Stimulated activated CD4-positive, alpha-beta T cell treated with anti-CD3 and anti-CD28 coated beads, Interleukin-1b, Interleukin-23, amount 100 ng/mL, for 1 hour (primary cell): ENCODE data around the gene ATXN1.
A peak's percentile ranks its signal among the peaks of the same experiment; 100 is the strongest.
"Not testable (repeated sequence)": the region's sequence is repeated elsewhere in the genome, so short reads cannot be mapped to it uniquely, and the experiment has no call there.

Experiments
- DNase-seq, 2 donors: peaks; one replicate each; pipeline ENCODE4 v3.0.0-alpha.2; 2020; ENCODE audit warnings: low read depth in 2 of 2

The ATXN1 gene

DNA sequence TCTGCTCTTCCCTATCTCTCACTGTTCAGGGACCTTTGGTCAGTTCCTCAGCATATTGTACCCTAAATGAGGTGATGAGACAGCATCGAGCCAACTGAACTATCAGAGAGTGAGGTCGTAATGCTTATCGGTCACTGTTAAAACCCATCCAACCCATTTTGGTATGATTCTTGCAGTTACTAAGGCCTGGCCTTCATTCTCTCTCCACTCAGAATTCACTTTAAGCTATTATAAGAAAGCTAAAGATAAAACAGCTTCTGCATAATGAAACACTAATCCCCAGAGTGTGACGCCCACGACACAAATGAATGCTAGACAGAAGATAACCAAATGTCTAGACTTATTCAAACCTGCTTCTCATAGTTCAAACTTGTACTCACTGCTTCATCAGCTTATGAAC, 347.1 kb downstream of the ATXN1 start:
- no peak for DNase-seq

DNA sequence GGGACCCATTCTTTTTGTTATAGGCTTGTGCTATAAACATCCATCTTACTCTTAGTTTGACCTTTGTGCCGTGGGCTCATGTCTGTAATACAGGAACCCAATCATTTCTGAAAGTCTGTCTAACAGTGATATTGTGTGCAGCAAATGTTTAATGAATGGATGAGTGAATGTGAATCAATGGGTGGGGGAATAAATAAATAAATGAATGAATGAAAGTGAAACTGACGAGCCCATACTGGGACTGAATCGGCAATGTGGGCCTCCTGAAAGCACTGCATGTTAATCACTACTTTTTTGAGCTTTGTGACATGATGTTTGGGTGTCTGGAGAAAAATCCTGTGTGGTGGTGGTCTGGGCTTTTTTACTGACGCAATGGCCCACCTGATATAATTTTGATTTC, 347.9 kb downstream of the ATXN1 start:
- DNase-seq: no peak

DNA sequence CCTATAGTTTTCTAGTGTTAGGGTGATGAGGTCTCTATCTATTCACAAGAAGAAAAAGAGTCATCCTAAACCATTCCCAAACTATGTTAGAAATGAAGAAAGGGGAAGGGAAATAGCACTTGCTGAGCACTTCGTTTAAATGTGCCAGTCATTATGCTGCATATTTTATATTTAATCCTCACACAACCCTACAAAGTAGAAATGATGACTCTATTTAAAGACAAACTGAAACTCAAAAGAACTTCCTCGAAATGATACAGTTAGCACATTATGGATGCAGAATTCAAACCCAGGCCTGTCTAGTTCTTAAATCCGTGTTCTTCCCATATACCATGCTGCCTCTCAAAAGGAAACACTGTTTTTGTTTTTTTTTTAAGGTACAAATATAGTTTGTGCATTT, 348.3 kb downstream of the ATXN1 start:
- DNase-seq: no peak

DNA sequence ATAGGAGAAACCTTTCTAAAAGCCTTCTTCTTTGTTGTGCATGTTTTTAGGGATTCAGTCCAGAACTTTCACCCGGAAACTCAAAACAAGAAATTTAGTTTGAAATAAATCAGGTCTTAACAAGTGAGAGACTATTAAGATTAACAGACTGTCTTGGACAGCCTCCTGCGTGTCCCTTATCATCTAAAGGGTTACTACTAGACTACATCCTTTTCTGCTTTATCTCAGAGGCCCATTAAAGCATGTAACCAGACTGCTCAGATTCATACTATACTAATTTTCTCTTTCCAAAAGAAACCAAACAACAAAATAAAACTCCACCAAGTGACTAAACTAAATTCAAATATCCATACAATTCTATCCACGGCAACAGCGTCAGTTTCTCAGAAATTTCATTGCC, 349.1 kb downstream of the ATXN1 start:
- DNase-seq: no peak

DNA sequence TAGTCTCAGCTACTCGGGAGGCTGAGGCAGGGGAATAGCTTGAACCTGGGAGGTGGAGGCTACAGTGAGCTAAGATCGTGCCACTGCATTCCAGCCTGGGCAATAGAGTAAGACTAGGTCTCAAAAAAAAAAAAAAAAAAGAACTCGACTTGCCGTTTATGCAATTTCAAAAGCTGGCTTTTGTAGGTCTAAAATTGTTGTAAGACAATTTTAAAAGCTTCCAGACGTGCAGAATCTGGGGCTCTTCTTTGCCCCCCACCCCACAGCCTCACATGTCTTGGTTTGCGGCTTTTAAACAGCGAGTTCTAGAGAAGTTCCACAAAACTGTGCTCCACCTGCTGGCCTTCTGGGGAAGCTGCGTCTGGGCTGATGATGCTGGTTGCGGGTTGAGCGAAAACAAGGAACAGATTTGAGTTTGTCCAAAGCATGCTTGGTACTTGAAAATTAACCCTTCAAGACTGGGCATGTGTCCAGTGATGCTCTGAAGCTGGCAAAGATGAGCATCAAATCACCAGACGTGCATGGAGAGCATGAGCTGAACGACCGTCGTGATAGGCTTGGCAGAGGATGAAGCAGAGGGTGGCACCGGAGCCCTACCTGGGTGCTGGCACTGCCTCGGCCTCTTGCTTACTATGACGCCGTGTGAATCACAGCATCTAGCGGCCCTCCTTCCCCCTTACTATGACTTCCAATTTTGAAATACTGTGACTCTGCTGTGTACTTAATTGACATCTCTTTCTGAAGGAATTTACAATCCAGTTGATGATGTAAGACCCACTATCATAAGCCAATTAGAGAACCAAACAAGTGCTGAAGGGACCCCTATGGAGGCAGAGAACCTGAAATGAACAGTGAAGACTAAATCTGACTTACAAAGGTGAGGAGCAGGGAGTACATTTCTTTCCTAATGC, 351.5 kb downstream of the ATXN1 start:
- peak in 1 of 2 donors; percentile 27 for DNase-seq

DNA sequence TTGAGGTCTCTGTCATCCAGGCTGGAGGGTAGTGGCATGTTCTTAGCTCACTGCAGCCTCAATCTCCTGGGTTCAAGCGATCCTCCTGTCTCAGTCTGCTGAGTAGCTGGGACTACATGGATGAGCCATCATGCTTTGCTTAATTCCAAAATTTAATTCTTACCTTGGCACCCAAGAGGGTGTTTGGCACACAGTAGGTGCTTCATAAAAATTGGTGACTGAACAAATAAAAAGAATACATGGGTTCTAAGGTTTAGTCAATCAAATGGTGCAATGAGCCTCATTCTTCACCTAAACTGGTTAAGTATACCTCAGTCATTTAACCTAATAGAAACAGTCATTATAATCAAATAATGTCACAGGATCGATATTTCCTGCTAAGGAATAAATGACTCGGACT, 352.5 kb downstream of the ATXN1 start:
- no peak for DNase-seq

DNA sequence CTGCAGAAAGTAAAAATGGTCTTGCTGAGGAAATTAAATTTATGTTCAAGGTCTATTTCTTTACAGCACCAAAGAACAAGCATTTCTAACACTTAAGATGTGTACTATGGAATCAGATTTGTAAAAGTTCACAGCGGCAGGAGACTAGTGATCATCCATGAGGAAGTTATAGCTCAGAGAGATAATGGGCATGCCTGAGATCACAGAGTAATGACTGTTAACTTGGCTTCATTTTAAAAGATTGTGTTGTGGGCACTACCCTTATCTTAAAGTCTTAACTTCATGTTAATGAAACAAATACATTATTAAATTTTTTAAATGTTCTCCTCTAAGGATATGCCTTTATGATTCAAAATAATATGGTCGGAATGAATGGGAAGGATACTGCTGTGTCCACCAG, 354.3 kb downstream of the ATXN1 start:
- DNase-seq: no peak

DNA sequence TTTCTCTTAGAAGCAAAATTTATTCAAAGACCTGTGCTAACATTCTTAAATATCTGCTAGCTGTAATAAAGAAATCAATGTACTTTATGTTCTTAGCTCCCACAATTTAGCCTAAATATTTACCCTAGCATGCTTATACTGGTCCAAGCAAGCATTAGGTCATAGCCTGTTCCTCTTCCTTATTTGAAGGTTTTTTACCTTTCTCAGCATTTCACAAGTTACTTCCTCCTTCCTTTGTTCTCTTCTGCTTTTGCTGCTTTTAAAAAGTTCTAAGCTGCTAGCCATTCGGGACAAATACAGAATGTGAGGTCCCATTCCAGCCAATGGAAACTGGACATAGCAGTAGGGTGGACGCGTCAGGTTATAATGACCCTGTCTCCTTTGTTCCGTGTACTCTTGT, 354.7 kb downstream of the ATXN1 start:
- not testable (repeated sequence) for DNase-seq

DNA sequence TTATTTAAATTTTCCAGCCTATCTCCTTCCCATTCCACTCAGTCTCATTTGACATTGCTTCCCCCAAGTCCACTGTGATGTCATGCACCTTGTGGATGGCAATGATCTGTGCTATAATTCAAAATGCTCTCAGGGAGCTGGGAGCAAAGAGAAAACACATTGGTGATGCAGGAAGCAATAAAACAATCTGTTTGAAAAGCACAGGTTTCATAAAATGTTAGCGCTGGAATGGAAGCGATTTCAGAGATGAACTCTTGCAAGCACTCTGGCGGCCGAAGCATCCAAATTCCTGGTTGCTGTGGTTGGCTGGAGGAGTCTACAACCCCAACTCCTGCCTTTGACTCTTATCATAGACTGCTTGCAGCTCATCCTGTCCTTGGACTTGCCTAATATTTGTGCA, 355.9 kb downstream of the ATXN1 start:
- no peak for DNase-seq

DNA sequence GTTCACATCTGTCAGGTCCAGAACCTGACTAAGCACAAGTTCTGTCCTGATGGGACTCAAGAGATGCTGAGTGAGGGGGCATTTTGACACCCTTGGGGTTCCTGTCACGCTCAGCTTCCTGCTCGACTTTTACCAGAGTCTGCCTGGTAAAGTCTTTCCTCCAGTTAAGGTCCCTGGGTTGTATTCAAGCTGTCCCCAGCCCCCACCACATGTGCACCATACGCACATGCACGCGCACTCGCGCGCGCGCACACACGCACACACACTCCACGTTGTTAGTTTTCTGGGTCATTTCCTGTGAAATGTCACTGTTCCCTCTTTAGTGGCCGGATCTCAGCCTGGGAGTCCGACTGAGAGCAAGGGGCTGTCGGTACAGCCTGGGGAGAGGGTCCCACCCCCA, 356.8 kb downstream of the ATXN1 start:
- no peak for DNase-seq

DNA sequence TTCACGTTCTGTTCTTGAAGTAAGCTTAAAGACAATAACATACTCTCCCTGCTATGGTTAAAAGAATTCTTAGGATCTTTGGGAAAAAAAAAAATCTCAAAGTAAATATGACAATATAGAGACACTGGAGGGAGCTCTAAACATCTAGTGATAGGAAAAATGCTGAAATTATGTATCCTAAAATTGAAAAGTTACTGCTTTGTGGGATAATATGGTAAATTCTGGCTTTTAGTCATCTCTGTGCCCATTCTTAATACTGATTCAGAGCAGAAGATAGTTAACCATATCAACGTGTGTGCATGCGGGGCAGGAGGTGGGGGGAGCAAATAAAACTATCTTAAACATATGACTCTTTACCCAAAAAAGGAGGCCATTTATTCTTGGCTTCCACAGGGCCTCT, 357.4 kb downstream of the ATXN1 start:
- no peak for DNase-seq

DNA sequence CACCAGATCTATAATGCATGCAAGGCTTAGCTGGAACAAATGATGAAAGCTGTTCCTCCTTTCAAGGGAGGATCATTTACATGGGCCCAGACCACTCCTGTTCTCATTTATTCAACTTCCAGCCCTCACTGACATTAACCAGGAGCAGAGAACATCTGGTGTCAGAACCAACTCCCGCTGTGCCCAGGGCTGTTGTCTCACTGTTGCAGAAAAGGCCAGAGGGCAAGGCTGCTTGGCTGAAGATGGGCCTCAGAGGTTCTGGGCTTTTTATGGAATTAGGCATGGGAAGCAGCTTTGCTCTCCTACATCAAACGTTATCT, 358.7 kb downstream of the ATXN1 start:
- no peak for DNase-seq

DNA sequence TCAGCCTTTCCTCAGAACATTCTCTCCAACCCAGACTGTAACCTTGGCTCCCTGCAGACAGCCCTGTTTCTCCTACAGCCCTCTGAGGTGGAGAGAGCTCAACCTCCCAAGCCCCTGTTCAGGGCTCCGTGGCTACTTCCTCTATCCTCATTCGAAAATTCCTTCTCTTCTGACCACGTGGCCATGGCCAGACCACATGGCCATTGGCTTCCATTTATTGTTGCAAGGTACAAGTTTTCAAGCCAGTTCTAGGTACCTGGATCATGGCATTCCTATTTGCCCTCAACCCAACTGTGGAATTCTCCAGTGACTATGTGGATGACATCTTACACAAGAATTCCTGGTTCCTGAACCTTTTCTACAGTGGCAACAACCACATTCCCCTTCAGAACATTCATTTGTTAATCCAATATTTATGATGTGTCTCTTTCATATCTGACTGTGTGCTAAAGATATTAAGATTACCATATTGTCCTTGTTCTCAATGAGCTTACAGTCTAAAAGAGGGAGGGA, 361.0 kb downstream of the ATXN1 start:
- no peak for DNase-seq

DNA sequence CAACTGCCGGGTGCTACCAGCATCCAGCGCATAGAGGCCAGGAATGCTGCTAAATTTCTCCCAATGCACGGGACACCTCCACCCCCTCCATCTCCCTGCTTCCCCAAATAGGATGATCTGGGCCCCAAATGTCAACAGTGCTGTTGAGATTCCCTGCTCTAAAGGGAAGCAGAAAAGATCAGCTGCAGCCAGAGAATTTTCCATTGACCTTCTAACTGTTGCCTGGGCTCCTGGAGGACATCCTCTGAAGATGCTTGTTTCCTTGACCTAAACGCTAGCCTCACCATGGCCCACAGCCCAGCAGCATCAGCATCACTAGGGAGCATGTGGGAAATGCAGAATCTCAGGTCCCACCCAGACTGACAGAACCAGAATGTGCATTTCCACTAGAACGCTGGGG, 361.6 kb downstream of the ATXN1 start:
- no peak for DNase-seq

DNA sequence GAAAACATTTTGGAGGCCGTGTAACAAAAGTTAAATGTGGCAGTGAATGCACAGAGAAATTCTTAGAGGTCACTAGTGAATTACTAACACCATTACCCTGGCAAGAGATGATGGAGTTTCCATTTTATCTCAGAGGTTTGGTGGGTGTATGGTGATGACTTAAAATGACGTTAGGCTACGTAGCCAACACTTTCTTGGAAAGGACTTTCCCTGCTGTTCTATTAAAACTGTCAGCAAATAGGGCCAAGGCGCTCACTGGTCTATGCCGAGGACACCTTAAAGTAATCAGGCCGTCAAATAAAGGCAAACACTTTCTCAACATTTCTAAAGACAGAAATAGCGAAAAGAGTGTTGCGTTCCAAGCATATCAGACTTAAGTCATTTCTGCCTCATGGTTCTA, 362.1 kb downstream of the ATXN1 start:
- DNase-seq: no peak

DNA sequence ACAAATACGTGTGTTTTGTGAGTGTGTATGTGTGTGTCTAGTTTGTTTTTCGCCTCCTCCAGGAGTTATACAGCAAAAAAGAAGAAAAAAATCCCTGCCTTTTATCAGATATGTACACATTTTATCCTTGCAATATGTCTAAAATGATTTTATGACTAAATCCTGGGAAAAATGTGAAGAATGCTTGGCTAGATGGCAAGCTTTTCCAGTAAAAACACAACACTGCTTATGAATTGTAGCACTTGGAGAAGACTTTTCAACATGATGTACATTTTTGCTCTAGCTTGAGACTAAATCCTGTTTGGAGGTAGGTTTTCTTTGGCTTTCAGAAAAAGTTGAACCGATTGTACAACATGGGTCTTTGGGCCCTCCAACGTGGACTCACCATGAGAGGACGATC, 362.7 kb downstream of the ATXN1 start:
- DNase-seq: no peak

DNA sequence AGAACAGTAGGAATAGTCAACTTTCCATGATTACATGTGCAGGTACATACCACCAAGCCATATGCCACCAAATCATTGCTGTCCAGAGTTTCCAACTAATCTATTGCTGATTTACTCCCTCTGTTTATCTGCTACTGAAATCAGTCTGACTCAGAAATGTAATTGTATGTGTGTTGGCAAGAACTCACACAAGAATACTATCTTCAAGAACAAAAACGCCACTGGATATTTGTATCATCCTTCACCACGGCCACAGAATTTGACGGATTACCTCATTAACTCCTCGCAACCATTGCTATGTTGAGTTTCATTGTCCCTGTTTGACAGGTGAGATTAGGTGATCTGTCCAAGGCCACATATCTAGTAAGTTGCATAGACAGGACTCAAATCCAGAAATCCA, 363.6 kb downstream of the ATXN1 start:
- no peak for DNase-seq

DNA sequence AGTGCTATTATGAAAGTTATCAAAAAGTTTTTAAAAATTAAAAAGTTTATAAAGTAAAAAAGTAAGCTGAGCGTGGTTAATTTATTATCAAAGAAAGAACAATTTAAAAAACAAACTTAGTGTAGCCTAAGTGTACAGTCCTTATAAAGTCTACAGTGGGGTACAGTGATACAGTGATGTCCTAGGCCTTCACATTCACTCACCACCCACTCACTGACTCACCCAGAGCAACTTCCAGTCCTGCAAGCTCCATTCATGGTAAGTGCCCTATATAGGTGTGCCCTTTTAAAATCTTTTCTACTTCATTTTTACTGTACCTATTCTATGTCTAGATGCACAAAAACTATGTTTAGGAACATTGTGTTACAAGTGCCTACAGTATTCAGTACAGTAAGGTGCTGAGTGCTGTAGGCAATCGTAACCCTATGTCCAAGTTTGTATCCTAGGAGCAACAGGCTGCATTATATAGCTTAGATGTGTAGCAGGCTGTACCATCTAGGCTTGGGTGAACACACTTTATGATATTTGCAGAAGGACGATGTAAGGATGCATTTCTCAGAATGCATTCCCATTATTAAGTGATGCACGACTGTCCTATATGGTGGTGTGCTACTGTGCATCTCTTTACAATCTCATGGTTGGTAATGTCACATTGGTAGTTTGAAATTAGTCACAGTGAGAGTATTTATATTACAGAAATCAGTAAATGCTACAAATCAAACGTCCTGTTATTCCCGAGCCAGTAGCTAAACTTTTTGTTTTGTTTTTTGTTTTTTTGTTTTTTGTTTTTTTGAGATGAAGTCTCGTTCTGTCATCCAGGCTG, 364.6 kb downstream of the ATXN1 start:
- DNase-seq: no peak

DNA sequence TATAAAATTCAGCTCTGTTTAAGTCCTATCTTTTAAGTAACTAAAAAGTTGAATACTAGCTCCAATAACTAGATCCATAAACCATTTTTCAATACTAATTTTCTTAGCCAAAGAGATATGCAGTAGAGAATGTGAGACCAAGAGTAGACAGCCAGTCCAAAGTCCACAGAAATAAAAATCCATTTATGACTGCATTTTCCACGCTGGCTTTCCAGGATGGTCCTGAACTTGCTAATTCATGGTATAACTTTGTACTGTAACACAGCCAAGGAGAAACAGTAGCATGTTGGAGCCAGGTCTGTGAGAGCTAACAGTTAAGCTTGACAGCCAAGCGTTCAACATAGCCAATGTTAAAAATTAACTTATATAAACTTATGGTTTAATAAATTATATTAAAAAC, 366.6 kb downstream of the ATXN1 start:
- DNase-seq: no peak

DNA sequence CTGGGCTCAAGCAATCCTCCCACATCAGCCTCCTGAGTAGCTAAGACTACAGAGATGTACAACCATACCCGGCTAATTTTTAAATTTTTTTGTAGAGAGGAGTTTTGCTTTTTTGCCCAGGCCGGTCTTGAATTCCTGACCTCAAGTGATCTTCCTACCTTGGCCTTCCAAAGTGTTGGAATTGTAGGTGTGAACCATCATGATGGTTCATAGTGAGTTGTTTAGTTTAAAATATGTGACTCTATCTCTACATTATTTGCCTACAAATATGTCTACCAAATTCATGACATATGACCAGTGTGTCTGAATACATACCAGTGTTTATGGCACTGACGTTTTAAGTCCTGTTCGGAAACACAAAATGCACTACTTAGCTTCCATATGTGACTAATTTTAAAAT, 367.9 kb downstream of the ATXN1 start:
- DNase-seq: no peak

DNA sequence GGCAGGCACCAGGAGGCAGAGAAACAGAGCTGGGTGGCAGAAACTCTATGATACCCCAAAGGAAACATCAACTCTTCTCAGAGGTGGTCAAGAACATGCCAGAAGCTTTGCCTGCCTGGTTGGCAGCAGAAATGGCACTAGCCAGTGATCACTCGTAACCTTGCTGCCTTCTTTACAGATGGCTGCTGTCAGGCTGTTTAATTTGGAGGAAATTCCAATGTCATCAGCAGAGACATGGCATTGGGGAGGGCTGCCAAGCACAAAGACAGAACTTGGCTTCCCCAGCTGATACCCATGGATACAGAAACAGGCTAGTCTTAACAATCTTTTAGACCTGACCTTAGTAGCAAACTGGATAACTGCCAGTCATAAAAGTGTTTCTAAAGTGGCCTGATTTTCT, 369.2 kb downstream of the ATXN1 start:
- no peak for DNase-seq

DNA sequence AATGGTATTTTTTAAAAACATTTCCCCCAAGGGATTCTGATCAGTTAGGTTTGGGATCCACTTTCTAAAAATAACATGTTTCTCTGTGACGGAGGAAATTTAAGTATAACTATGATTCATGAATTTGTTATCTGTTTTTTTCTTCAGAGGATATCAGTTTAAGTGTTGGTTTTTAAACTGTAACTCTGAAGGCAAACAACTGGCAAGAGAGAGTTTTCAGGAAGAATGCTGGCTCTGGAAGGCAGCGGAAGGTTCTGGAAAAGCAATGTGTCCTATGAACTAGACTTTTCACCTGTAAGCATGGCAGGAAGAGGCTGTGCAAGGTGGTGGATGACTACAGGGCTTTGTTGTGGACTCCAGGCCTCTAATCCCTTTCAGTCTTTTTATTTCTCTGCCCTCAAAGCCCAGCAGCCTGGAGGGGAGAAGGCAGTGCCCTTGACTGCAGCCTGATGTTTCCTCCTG, 369.8 kb downstream of the ATXN1 start:
- no peak for DNase-seq

DNA sequence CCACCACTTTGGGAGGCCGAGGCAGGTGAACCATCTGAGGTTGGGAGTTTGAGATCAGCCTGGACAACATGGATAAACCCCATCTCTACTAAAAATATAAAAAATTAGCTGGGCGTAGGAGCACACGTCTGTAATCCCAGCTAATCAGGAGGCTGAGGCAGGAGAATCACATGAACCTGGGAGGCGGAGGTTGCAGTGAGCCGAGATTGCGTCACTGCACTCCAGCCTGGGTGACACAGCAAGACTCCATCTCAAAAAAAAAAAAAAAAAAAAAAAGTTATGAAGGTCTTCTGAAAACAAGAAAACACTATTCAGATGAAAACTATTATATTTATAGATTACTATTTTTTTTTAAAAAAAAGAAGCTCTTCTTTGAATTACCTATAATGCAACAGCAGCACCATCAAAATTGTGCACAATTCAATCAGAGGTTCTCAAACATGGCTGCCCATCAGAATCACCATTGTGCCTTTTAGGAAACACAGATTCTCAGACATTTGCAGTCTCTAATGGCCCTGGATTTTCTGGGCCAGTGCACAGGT, 370.3 kb downstream of the ATXN1 start:
- DNase-seq: not testable (repeated sequence)
